ENCODE data around the gene TRPV4. TPM values are rescaled to one million over a fixed set of nuclear protein-coding genes. Genes with fewer than 3 reads are reported as not detected.

The TRPV4 gene
- total RNA-seq, 1 donor from 2014 or later: 5.6 TPM

GRCh38 chr12:109741286-109741969 is 91.8 kb downstream of the TRPV4 start:
- Histone ChIP-seq H3K4me1 (no peaks in the 10 kb centered on the region), H3K27me3 (no peaks in the 10 kb centered on the region), H3K27ac (no peak overlapping the region), H3K36me3 (no peaks in the 10 kb centered on the region), H3K4me3 (no peak overlapping the region), H3K9me3 (no peaks in the 10 kb centered on the region)
- intact Hi-C loops (cut with DNase I): no loop called here
- no peak for TF ChIP-seq POLR2AphosphoS5 (IDR thresholded peaks at IDR 0.05; ENCODE audit: insufficient read depth in 1 of 2, low read depth in 1 of 2)
- no peak for TF ChIP-seq POLR2A (IDR thresholded peaks at IDR 0.05)
- TF ChIP-seq CTCF (IDR thresholded peaks at IDR 0.05): no peak
- DNase-seq (ENCODE audit: extremely low spot score in 2 of 2): no peak

DNA sequence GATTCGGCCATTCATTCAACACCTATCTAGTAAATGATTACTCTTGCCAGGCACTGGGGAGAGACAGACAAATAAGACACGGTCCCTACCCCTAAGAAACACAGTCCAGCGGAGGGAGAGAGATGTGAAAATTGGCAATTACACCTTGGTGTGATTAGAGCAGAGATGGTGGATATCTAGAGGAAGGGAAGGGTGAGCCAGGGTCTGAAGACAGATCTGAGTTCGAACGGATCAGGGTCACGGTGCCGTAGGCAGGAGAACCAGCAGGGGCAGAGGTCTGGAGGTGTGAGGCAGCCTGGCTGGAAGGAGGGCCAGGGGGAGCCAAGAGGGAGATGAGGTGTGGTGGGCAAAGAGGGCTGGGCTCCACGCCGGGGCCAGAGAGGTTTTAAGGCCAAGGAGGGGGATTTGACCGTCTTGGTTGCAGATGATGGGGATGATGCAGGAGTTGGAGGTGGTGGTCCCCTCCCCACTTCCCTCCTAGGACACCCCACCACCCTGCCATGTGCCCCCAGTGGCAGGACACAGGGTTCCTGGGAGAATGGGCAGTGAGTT is 92.4 kb downstream of the TRPV4 start:
- no peaks in the 10 kb centered on the region for H3K27me3 ChIP-seq
- H3K4me3 ChIP-seq: no peak overlapping the region
- H3K36me3 ChIP-seq: no peaks in the 10 kb centered on the region
- no peaks in the 10 kb centered on the region for H3K9me3 ChIP-seq
- intact Hi-C loops (cut with DNase I): no loop called here
- H3K4me1 ChIP-seq: no peaks in the 10 kb centered on the region
- DNase-seq (ENCODE audit: extremely low spot score in 2 of 2): no peak
- H3K27ac ChIP-seq: no peak overlapping the region
- no peak for TF ChIP-seq POLR2AphosphoS5 (IDR thresholded peaks at IDR 0.05; ENCODE audit: insufficient read depth in 1 of 2, low read depth in 1 of 2)
- no peak for TF ChIP-seq CTCF (IDR thresholded peaks at IDR 0.05)
- no peak for TF ChIP-seq POLR2A (IDR thresholded peaks at IDR 0.05)

- no peak overlapping the region for H3K27ac ChIP-seq
- TF ChIP-seq POLR2A (IDR thresholded peaks at IDR 0.05): no peak
- TF ChIP-seq POLR2AphosphoS5 (IDR thresholded peaks at IDR 0.05; ENCODE audit: insufficient read depth in 1 of 2, low read depth in 1 of 2): no peak
- TF ChIP-seq CTCF (IDR thresholded peaks at IDR 0.05): no peak
- H3K4me1 ChIP-seq: no peaks in the 10 kb centered on the region
- no peaks in the 10 kb centered on the region for H3K27me3 ChIP-seq
- intact Hi-C loops (cut with DNase I): no loop called here
- no peaks in the 10 kb centered on the region for H3K9me3 ChIP-seq
- H3K36me3 ChIP-seq: no peaks in the 10 kb centered on the region
- H3K4me3 ChIP-seq: no peak overlapping the region
- DNase-seq (ENCODE audit: extremely low spot score in 2 of 2): no peak
Observed at GRCh38 chr12:109739747-109740693, 93.2 kb downstream of the TRPV4 start.

GRCh38 chr12:109738878-109739665 is 94.1 kb downstream of the TRPV4 start:
- H3K9me3 ChIP-seq: no peaks in the 10 kb centered on the region
- no peak for DNase-seq (ENCODE audit: extremely low spot score in 2 of 2)
- H3K4me1 ChIP-seq: no peaks in the 10 kb centered on the region
- H3K27ac ChIP-seq: no peak overlapping the region
- H3K4me3 ChIP-seq: no peak overlapping the region
- no peaks in the 10 kb centered on the region for H3K36me3 ChIP-seq
- TF ChIP-seq POLR2AphosphoS5 (IDR thresholded peaks at IDR 0.05; ENCODE audit: insufficient read depth in 1 of 2, low read depth in 1 of 2): no peak
- TF ChIP-seq POLR2A (IDR thresholded peaks at IDR 0.05): no peak
- no peak for TF ChIP-seq CTCF (IDR thresholded peaks at IDR 0.05)
- intact Hi-C loops (cut with DNase I): no loop called here
- H3K27me3 ChIP-seq: no peaks in the 10 kb centered on the region

All from vagina (tissue), 2 donors.